ENCODE results near the gene MAPT.

MAPT gene

GRCh38 chr17:46028981-46029565, 134.7 kb downstream of the MAPT start:
- DNase-seq (ENCODE audit: low read depth in 2 of 2): no peak

GRCh38 chr17:46029627-46030026, 135.3 kb downstream of the MAPT start:
- DNase-seq (ENCODE audit: low read depth in 2 of 2): no peak

DNA sequence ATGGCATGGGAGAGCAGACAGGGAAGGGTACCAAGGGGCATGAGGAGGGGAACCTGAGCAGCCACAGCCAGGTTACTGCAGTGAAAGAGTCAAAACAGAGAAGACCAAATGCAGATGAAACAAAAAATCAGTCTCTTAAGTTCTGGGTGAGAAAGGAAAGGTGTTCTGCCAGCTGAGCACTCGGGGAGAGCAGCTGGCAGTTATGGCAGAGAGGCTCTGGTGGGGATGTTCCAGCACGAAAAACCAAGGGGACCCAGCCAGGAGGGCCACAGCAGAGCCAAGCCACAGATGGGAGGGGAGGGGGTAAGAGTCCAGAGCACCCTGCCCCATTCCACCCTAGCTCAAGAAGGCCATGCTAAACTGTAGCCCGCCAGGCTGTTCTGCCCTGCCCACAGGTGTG, 136.4 kb downstream of the MAPT start:
- no peak for DNase-seq (ENCODE audit: low read depth in 2 of 2)

DNA sequence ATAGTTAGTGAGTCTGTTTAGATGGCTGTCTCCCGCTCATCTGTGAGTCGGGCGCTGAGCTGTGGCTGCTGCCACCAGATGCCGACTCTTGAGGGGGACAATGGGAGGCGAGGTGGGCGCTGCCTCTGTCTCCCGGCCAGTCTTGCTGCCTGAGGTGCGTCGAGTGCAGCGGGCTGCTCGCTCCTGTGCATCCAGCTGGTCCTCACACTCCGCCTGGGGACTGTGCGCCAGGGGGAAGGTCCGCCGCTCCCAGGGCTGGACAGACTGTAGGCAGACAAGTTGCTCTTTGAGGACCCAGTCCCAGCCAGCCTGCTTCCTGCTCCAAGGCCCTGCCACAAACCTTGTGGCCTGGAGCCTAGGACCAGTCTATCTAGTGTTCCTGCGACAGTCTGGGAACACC, 137.1 kb downstream of the MAPT start:
- no peak for DNase-seq (ENCODE audit: low read depth in 2 of 2)

DNA sequence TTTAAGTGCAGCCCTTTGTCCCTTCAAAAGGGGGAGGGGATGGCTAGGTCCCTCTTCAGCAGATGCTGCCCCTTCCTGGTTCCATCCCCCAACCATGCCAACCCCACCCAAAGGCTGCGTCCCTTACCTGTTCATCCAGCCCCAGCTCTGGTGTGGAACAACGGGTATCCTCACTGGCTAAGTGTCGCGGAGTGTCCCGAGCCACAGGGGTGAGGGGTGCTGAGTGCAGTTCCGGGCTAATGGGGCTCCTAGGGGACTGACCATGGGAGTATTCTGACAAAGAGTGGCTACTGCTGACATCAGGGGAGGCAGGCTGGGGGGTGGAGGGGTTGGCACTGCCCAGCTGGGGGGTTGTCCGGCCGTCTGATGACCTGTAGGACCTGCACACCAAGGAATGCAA, 137.6 kb downstream of the MAPT start:
- DNase-seq (ENCODE audit: low read depth in 2 of 2): no peak

GRCh38 chr17:46032909-46033308, 138.6 kb downstream of the MAPT start:
- no peak for DNase-seq (ENCODE audit: low read depth in 2 of 2)

- DNase-seq (ENCODE audit: low read depth in 2 of 2): no peak
These were observed 139.0 kb downstream of the MAPT start for GRCh38 chr17:46033392-46033791.

GRCh38 chr17:46035112-46035818, 140.9 kb downstream of the MAPT start:
- no peak for DNase-seq (ENCODE audit: low read depth in 2 of 2)

DNA sequence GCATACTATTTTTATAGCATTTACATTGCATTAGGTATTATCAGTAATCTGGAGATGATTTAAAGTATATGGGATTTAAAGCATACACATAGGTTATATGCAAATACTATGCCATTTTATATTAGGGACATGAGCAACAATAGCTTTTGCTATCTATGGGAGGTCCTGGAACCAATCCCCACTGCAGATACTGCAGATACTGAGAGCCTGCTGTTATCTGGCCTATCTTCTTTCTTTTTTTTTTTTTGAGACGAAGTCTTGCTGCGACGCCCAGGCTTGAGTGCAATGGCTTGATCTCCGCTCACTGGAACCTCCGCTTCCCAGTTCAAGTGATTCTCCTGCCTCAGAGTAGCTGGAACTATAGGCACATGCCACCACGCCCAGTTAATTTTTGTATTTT, 142.1 kb downstream of the MAPT start:
- DNase-seq (ENCODE audit: low read depth in 2 of 2): no peak

DNA sequence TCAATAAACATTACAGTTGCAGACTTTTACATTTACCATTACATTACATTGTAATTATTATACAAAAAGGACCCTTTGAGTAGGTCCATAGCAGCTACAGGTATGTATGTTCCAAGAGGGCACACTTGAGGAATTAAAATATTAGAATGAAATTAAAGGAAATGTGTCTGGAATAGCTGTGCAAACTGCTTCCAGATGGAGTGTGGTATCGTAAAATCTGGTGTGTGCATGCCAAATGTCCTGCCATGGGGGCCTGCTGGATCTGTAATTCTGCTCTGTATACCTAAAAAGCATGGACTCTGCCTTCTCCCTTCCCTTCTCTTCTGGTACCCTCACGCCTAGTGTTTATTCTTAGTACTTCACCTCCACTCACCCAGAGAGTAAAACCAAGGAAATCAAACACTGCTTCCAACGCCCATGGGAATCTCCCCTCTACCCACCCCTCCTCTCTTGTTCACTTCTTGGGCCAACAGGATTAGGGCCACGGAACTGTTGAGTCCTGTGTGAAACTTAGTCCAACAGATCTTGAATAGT, 143.4 kb downstream of the MAPT start:
- DNase-seq (ENCODE audit: low read depth in 2 of 2): no peak

DNA sequence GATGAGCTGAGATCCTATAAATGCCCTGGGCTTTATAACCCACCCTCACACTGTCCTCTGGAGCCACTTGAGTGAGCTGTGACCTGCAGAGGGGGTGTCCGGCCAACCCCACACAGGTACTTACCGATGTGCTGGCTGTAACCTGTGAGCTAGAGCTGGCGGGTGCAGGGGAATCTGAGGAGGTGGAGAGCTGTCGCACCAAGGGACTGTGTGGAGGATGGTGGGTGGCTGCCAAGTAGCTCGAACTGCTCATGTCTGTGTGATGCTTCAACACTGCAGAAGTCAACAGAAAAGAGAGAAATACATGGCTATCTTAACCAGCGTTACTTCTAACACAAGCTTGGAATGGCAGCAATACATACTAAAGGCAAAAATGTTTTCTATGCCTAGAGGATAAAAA, 144.1 kb downstream of the MAPT start:
- no peak for DNase-seq (ENCODE audit: low read depth in 2 of 2)

- DNase-seq (ENCODE audit: low read depth in 2 of 2): no peak
These were observed 144.6 kb downstream of the MAPT start for GRCh38 chr17:46038937-46039336.

DNA sequence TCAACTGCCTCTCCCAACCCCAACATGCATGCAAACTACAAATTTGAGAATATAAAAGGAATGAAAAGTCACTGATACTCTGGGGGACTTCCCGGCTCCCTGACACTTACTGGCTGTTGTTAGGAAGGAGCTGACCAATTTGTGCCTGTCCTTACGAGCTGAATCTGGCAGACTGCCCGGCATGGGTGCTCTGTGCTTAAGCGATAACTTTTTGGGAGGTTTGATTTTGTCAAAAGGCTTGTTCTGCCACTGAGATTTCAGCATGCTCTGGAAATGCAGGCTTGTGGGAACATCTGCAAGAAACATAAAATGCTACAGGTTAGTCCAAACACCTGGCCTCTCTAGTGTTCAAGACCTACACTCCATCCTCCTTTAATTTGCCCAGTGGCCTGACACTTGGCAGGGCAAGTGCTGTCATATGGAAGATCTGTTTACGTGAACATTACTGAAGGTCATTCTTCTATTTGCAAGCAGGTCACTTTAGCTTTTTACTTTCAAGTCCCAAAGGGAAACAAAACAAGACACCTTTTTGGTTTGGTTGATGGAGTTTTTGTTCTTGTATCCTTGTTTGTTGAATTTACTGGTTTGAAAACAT, 145.3 kb downstream of the MAPT start:
- DNase-seq (ENCODE audit: low read depth in 2 of 2): no peak

GRCh38 chr17:46042246-46042645, 147.9 kb downstream of the MAPT start:
- no peak for DNase-seq (ENCODE audit: low read depth in 2 of 2)

GRCh38 chr17:46042925-46043324, 148.6 kb downstream of the MAPT start:
- no peak for DNase-seq (ENCODE audit: low read depth in 2 of 2)

GRCh38 chr17:46043606-46044005, 149.3 kb downstream of the MAPT start:
- DNase-seq (ENCODE audit: low read depth in 2 of 2): no peak

- peak; percentile 14 to 30 for DNase-seq (ENCODE audit: low read depth in 2 of 2)
These were observed 150.1 kb downstream of the MAPT start for GRCh38 chr17:46044286-46044928.

DNA sequence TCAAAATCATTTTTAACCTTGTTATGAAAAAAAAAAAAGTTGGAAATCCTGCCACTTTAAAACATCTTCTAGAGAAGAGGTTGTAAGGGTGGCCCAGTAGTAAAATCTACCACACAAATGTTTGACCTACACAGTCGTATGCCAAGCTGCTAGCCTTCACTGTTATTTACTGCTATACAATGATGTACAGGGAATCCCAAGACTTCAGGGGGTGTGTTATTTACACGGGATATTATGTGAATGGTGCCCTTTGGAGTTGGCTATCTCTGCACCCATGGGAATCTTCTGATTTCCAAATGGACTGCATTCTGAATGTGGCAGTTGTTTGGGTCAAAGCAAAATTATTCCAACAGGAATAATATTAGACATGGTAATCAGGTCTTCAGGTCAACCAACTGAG, 150.6 kb downstream of the MAPT start:
- no peak for DNase-seq (ENCODE audit: low read depth in 2 of 2)

GRCh38 chr17:46045639-46046038, 151.3 kb downstream of the MAPT start:
- DNase-seq (ENCODE audit: low read depth in 2 of 2): no peak

GRCh38 chr17:46046957-46047356, 152.6 kb downstream of the MAPT start:
- no peak for DNase-seq (ENCODE audit: low read depth in 2 of 2)

DNA sequence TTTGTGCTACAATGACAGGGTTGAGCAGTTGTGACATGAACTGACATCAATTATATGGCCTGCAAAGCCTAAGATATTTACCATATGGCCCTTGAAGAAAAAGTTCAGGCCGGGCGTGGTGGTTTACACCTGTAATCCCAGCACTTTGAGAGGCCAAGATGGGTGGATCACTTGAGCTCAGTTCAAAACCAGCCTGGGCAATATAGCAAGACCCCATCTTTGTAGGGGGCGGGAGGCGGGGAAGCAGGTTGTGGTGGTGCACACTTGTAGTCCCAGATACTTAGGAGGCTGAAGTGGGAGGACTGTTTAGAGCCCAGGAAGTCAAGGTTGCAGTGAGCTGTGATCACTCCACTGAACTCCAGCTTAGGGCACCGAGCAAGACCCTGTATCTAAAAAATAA, 153.0 kb downstream of the MAPT start:
- no peak for DNase-seq (ENCODE audit: low read depth in 2 of 2)

- no peak for DNase-seq (ENCODE audit: low read depth in 2 of 2)
These were observed 153.5 kb downstream of the MAPT start for GRCh38 chr17:46047856-46048255.

GRCh38 chr17:46049656-46050055, 155.3 kb downstream of the MAPT start:
- no peak for DNase-seq (ENCODE audit: low read depth in 2 of 2)

All from stimulated activated CD8-positive, alpha-beta memory T cell treated with anti-CD3 and anti-CD28 coated beads, Interleukin-7, amount 100 ng/mL, for 1 hour (primary cell).